ENCODE data around the gene GNE.

DNA sequence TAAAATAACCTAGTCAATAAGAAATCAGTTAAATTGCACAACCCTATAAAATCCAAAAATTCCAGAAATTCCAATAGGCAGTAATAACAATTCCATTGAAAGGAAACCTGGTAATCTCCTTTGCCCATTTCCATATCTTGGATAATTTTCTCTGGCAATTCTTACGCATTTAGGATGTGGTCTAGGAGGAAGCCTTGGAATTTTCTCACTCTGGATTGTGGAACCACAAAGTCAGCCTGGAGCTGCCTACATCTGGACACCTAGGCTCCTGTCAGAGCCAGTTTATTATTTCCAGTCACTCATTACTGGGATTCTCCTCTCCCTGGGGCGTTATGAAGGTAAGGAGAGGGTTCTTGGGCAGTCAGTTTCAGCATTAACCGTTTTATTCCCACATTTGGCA is 40.3 kb upstream of the GNE start:
- TF ChIP-seq ATF1 (CRISPR knock-in tag; IDR thresholded peaks at IDR 0.05) (no peak), CBFB (CRISPR knock-in tag; IDR thresholded peaks at IDR 0.05; ENCODE audit: low read depth) (no peak), FOXJ3 (CRISPR knock-in tag; IDR thresholded peaks at IDR 0.05; ENCODE audit: borderline replicate concordance) (no peak), NFE2L1 (CRISPR knock-in tag; IDR thresholded peaks at IDR 0.05) (no peak), ZNF317 (CRISPR knock-in tag; IDR thresholded peaks at IDR 0.05; ENCODE audit: borderline replicate concordance, low read depth) (no peak), PRRX2 (CRISPR knock-in tag; IDR thresholded peaks at IDR 0.05) (no peak)
- TF ChIP-seq, protein P1, sequence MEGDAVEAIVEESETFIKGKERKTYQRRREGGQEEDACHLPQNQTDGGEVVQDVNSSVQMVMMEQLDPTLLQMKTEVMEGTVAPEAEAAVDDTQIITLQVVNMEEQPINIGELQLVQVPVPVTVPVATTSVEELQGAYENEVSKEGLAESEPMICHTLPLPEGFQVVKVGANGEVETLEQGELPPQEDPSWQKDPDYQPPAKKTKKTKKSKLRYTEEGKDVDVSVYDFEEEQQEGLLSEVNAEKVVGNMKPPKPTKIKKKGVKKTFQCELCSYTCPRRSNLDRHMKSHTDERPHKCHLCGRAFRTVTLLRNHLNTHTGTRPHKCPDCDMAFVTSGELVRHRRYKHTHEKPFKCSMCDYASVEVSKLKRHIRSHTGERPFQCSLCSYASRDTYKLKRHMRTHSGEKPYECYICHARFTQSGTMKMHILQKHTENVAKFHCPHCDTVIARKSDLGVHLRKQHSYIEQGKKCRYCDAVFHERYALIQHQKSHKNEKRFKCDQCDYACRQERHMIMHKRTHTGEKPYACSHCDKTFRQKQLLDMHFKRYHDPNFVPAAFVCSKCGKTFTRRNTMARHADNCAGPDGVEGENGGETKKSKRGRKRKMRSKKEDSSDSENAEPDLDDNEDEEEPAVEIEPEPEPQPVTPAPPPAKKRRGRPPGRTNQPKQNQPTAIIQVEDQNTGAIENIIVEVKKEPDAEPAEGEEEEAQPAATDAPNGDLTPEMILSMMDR (IDR thresholded peaks at IDR 0.05), result no peak
- TF ChIP-seq, protein P2, sequence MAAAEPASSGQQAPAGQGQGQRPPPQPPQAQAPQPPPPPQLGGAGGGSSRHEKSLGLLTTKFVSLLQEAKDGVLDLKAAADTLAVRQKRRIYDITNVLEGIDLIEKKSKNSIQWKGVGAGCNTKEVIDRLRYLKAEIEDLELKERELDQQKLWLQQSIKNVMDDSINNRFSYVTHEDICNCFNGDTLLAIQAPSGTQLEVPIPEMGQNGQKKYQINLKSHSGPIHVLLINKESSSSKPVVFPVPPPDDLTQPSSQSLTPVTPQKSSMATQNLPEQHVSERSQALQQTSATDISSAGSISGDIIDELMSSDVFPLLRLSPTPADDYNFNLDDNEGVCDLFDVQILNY (CRISPR knock-in tag; IDR thresholded peaks at IDR 0.05), result no peak
- TF ChIP-seq, protein P3, sequence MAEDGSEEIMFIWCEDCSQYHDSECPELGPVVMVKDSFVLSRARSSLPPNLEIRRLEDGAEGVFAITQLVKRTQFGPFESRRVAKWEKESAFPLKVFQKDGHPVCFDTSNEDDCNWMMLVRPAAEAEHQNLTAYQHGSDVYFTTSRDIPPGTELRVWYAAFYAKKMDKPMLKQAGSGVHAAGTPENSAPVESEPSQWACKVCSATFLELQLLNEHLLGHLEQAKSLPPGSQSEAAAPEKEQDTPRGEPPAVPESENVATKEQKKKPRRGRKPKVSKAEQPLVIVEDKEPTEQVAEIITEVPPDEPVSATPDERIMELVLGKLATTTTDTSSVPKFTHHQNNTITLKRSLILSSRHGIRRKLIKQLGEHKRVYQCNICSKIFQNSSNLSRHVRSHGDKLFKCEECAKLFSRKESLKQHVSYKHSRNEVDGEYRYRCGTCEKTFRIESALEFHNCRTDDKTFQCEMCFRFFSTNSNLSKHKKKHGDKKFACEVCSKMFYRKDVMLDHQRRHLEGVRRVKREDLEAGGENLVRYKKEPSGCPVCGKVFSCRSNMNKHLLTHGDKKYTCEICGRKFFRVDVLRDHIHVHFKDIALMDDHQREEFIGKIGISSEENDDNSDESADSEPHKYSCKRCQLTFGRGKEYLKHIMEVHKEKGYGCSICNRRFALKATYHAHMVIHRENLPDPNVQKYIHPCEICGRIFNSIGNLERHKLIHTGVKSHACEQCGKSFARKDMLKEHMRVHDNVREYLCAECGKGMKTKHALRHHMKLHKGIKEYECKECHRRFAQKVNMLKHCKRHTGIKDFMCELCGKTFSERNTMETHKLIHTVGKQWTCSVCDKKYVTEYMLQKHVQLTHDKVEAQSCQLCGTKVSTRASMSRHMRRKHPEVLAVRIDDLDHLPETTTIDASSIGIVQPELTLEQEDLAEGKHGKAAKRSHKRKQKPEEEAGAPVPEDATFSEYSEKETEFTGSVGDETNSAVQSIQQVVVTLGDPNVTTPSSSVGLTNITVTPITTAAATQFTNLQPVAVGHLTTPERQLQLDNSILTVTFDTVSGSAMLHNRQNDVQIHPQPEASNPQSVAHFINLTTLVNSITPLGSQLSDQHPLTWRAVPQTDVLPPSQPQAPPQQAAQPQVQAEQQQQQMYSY (CRISPR knock-in tag; IDR thresholded peaks at IDR 0.05), result no peak
- TF ChIP-seq, protein P4, sequence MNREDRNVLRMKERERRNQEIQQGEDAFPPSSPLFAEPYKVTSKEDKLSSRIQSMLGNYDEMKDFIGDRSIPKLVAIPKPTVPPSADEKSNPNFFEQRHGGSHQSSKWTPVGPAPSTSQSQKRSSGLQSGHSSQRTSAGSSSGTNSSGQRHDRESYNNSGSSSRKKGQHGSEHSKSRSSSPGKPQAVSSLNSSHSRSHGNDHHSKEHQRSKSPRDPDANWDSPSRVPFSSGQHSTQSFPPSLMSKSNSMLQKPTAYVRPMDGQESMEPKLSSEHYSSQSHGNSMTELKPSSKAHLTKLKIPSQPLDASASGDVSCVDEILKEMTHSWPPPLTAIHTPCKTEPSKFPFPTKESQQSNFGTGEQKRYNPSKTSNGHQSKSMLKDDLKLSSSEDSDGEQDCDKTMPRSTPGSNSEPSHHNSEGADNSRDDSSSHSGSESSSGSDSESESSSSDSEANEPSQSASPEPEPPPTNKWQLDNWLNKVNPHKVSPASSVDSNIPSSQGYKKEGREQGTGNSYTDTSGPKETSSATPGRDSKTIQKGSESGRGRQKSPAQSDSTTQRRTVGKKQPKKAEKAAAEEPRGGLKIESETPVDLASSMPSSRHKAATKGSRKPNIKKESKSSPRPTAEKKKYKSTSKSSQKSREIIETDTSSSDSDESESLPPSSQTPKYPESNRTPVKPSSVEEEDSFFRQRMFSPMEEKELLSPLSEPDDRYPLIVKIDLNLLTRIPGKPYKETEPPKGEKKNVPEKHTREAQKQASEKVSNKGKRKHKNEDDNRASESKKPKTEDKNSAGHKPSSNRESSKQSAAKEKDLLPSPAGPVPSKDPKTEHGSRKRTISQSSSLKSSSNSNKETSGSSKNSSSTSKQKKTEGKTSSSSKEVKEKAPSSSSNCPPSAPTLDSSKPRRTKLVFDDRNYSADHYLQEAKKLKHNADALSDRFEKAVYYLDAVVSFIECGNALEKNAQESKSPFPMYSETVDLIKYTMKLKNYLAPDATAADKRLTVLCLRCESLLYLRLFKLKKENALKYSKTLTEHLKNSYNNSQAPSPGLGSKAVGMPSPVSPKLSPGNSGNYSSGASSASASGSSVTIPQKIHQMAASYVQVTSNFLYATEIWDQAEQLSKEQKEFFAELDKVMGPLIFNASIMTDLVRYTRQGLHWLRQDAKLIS (CRISPR knock-in tag; IDR thresholded peaks at IDR 0.05; ENCODE audit: borderline replicate concordance), result no peak
